ENCODE data around the gene MYO3B. TPM values are rescaled to one million over a fixed set of nuclear protein-coding genes. Genes with fewer than 3 reads are reported as not detected.

MYO3B gene
- total RNA-seq, 1 experiment from 2014 or later, result 0.50 TPM

- Mint-ChIP-seq H3K4me1 (peaks cover 6% of the 10 kb centered on the region; the same call in 1 of the 2 replicates), H3K36me3 (no peaks in the 10 kb centered on the region), H3K9me3 (no peaks in the 10 kb centered on the region), H3K27ac (no peak overlapping the region), H3K27me3 (ENCODE audit: low read depth) (no peaks in the 10 kb centered on the region; the same call in 1 of the 2 replicates), H3K4me3 (no peak overlapping the region)
- TF ChIP-seq CREM (CRISPR knock-in tag; IDR thresholded peaks at IDR 0.05) (no peak), NFATC4 (CRISPR knock-in tag; IDR thresholded peaks at IDR 0.05) (no peak)
- CTCF ChIA-PET, result no interaction called here
- ATAC-seq, result no peak
- DNase-seq (ENCODE audit: low spot score), result no peak
- POLR2A ChIA-PET, result no interaction called here
Observed at GRCh38 chr2:170404846-170405245, 226.9 kb downstream of the MYO3B start.

GRCh38 chr2:170405326-170405725 lies 227.4 kb downstream of the MYO3B start:
- TF ChIP-seq TP53 (CRISPR knock-in tag; IDR thresholded peaks at IDR 0.05) (no peak), RELA (CRISPR knock-in tag; IDR thresholded peaks at IDR 0.05; ENCODE audit: borderline replicate concordance) (no peak), ZBTB21 (CRISPR knock-in tag; IDR thresholded peaks at IDR 0.05; ENCODE audit: borderline replicate concordance) (no peak), USF1 (CRISPR knock-in tag; IDR thresholded peaks at IDR 0.05) (no peak)
- no peak for ATAC-seq
- Mint-ChIP-seq H3K9me3 (no peaks in the 10 kb centered on the region), H3K4me1 (peaks cover 6% of the 10 kb centered on the region; the same call in 1 of the 2 replicates), H3K27ac (no peak overlapping the region), H3K36me3 (no peaks in the 10 kb centered on the region), H3K27me3 (ENCODE audit: low read depth) (no peaks in the 10 kb centered on the region; the same call in 1 of the 2 replicates), H3K4me3 (no peak overlapping the region)
- DNase-seq (ENCODE audit: low spot score), result no peak
- POLR2A ChIA-PET, result no interaction called here
- CTCF ChIA-PET, result no interaction called here

GRCh38 chr2:170408461-170409163 lies 230.7 kb downstream of the MYO3B start:
- Mint-ChIP-seq H3K36me3 (no peaks in the 10 kb centered on the region), H3K4me3 (no peak overlapping the region; the same call in 1 of the 2 replicates), H3K9me3 (no peaks in the 10 kb centered on the region), H3K27me3 (ENCODE audit: low read depth) (no peaks in the 10 kb centered on the region; the same call in 1 of the 2 replicates), H3K27ac (no peak overlapping the region), H3K4me1 (peaks cover 18% of the 10 kb centered on the region)
- ChIA-PET POLR2A (interaction anchor here (1.0 kb wide), 1 partner anchor 405 kb away, joined by 3 read pairs; no protein-coding TSS in a partner anchor), CTCF (interaction anchor here (0.6 to 4.6 kb wide), 45 partner anchors 11 to 425 kb away, joined by 3 to 76 read pairs (median 3); partner anchors contain the start of genes ERICH2, GAD1 and SP5)
- DNase-seq (ENCODE audit: low spot score), result peak; percentile 35
- peak; percentile 79 for ATAC-seq
- no peak for TF ChIP-seq PRRX2 (CRISPR knock-in tag; IDR thresholded peaks at IDR 0.05)
- TF ChIP-seq CTCF (IDR thresholded peaks at IDR 0.05), result no peak
- no peak for TF ChIP-seq NFATC4 (CRISPR knock-in tag; IDR thresholded peaks at IDR 0.05)
- no peak for TF ChIP-seq NR3C1 (CRISPR knock-in tag; conservative IDR thresholded peaks at IDR 0.05; ENCODE audit: low read depth)
- TF ChIP-seq E2F1 (CRISPR knock-in tag; IDR thresholded peaks at IDR 0.05), result no peak
- TF ChIP-seq E2F4 (CRISPR knock-in tag; IDR thresholded peaks at IDR 0.05; ENCODE audit: borderline replicate concordance, low read depth), result no peak
- no peak for TF ChIP-seq ARID4B (CRISPR knock-in tag; IDR thresholded peaks at IDR 0.05; ENCODE audit: borderline replicate concordance)

Data from WTC11 (cell line).